Liver (tissue), 9 donors: ENCODE data around the gene SDF2L1. TPM values are rescaled to one million over a fixed set of nuclear protein-coding genes. Genes with fewer than 3 reads are reported as not detected.

Source experiments
- DNase-seq: peaks from one replicate; pipeline ENCODE4 v3.0.0-alpha.2; 2017; ENCODE audit warnings: low spot score
- H3K27ac ChIP-seq, 2 donors: one replicate each; pipeline ENCODE4 v1.7.0; 2013; ENCODE audit warnings: inconsistent platforms in 2 of 2, low read length in 2 of 2, control low read depth in 1 of 2, low read depth in 1 of 2, mild to moderate bottlenecking in 1 of 2
- H3K27me3 ChIP-seq, 4 donors: one replicate each; pipeline versions ENCODE4 v1.6.1 to v1.7.0; 2013; ENCODE audit warnings: low read length in 3 of 4, inconsistent platforms in 1 of 4, mild to moderate bottlenecking in 1 of 4, moderate library complexity in 1 of 4; ENCODE audit not compliant: control insufficient read depth in 4 of 4, insufficient read depth in 4 of 4
- H3K36me3 ChIP-seq, 4 donors: one replicate each; pipeline versions ENCODE4 v1.6.1 to v1.7.0; 2013; ENCODE audit warnings: low read length in 3 of 4, mild to moderate bottlenecking in 3 of 4, low read depth in 1 of 4, moderate library complexity in 1 of 4; ENCODE audit not compliant: control insufficient read depth in 4 of 4, insufficient read depth in 3 of 4
- H3K4me1 ChIP-seq, 4 donors: one replicate each; pipeline versions ENCODE4 v1.6.1 to v1.7.0; 2013; ENCODE audit warnings: low read length in 3 of 4, mild to moderate bottlenecking in 3 of 4, moderate library complexity in 1 of 4; ENCODE audit not compliant: control insufficient read depth in 4 of 4, insufficient read depth in 4 of 4
- H3K4me3 ChIP-seq, 3 donors: one replicate each; pipeline versions ENCODE4 v1.6.1 to v1.7.0; 2013; ENCODE audit warnings: low read length in 3 of 3, control low read depth in 1 of 3, low read depth in 1 of 3, mild to moderate bottlenecking in 1 of 3
- H3K9ac ChIP-seq, 2 donors: one replicate each; pipeline ENCODE4 v1.7.0; 2013; ENCODE audit warnings: low read length in 2 of 2, mild to moderate bottlenecking in 2 of 2, moderate library complexity in 2 of 2, control low read depth in 1 of 2, low read depth in 1 of 2
- H3K9me3 ChIP-seq, 4 donors: one replicate each; pipeline versions ENCODE4 v1.6.1 to v1.7.0; 2013; ENCODE audit warnings: low read length in 3 of 4; ENCODE audit not compliant: control insufficient read depth in 4 of 4
- EGR1 ChIP-seq, 2 donors: IDR thresholded peaks; 2 replicates each; pipeline ENCODE4 v1.6.1; 2016 to 2018; ENCODE audit warnings: antibody characterized with exemption in 2 of 2, low read depth in 2 of 2
- FOXA1 ChIP-seq: IDR thresholded peaks from 2 replicates; pipeline ENCODE4 v1.6.1; 2016; ENCODE audit warnings: antibody characterized with exemption
- FOXA2 ChIP-seq: IDR thresholded peaks from 2 replicates; pipeline ENCODE4 v1.6.1; 2016; ENCODE audit warnings: antibody characterized with exemption
- GABPA ChIP-seq, 2 donors: IDR thresholded peaks in 1 of 2; conservative IDR thresholded peaks in 1 of 2; 2 replicates each; pipeline ENCODE4 v1.6.1; 2016; ENCODE audit warnings: antibody characterized with exemption in 2 of 2, mild to moderate bottlenecking in 1 of 2, moderate library complexity in 1 of 2
- HNF4A ChIP-seq, 2 donors: conservative IDR thresholded peaks; 2 replicates each; pipeline ENCODE4 v1.6.1; 2016; ENCODE audit warnings: antibody characterized with exemption in 2 of 2, mild to moderate bottlenecking in 2 of 2
- HNF4G ChIP-seq: IDR thresholded peaks from 2 replicates; pipeline ENCODE4 v1.6.1; 2016; ENCODE audit warnings: antibody characterized with exemption
- JUND ChIP-seq, 2 donors: IDR thresholded peaks; 2 replicates each; pipeline ENCODE4 v1.6.1; 2016; ENCODE audit warnings: antibody characterized with exemption in 2 of 2
- NR2F2 ChIP-seq: IDR thresholded peaks from 2 replicates; pipeline ENCODE4 v1.6.1; 2016; ENCODE audit warnings: antibody characterized with exemption
- RAD21 ChIP-seq, 2 donors: IDR thresholded peaks; 2 replicates each; pipeline ENCODE4 v1.6.1; 2016; ENCODE audit warnings: antibody characterized with exemption in 2 of 2, mild to moderate bottlenecking in 2 of 2
- RXRA ChIP-seq, 2 donors: IDR thresholded peaks; 2 replicates each; pipeline ENCODE4 v1.6.1; 2017 to 2018; ENCODE audit warnings: antibody characterized with exemption in 2 of 2, mild to moderate bottlenecking in 1 of 2
- TAF1 ChIP-seq: conservative IDR thresholded peaks from 2 replicates; pipeline ENCODE4 v1.6.1; 2016; ENCODE audit warnings: antibody characterized with exemption, mild to moderate bottlenecking
- YY1 ChIP-seq: IDR thresholded peaks from 2 replicates; pipeline ENCODE4 v1.6.1; 2016; ENCODE audit warnings: antibody characterized with exemption, mild to moderate bottlenecking
- WGBS: extraction: QIAGEN DNeasy Blood & Tissue Kit; methylation state at CpG from one replicate; pipeline ENCODE4 v1.1.7; 2013; 5-methylcytosine and 5-hydroxymethylcytosine counted together
- polyA plus RNA-seq, 2 donors: library from polyadenylated mRNA; stranded (reverse) in 1 of 2; unstranded in 1 of 2; fragments of 200-250 nt in 1 of 2; fragments of >200 nt in 1 of 2; fragmentation: Nextera tagmentation in 1 of 2; extraction: Ambion mirVana in 1 of 2; gene quantifications; one replicate each; pipeline versions ENCODE4 v1.2.1 to v1.2.3, GENCODE V29; 2013 to 2015
- total RNA-seq, 2 donors: library from RNA; depleted of rRNA; stranded (reverse); fragments of >200 nt; gene quantifications; one replicate each; pipeline ENCODE4 v1.2.3, GENCODE V29; 2014
- TF ChIP-seq, protein P1 (sequence below): IDR thresholded peaks from 2 replicates; pipeline ENCODE4 v1.6.1; 2016; ENCODE audit warnings: antibody characterized with exemption
- TF ChIP-seq, protein P2 (sequence below): fragments of 150-350 bp; IDR thresholded peaks from 2 replicates; pipeline ENCODE4 v1.5.1; 2017; ENCODE audit warnings: improper control_type of control experiment, low read depth, low read length; ENCODE audit not compliant: missing input control
- TF ChIP-seq, protein P3 (sequence below): IDR thresholded peaks from 2 replicates; pipeline ENCODE4 v1.6.1; 2016; ENCODE audit warnings: antibody characterized with exemption, mild to moderate bottlenecking
- donor health status: healthy.
- donor health status: healthy.
- donor health status: healthy.
- donor health status: healthy.
- donor health status: healthy.

The SDF2L1 gene
- total and polyA plus RNA-seq, 4 donors = 36.3 to 173 (median 82.9) TPM

- TF ChIP-seq EGR1 (IDR thresholded peaks at IDR 0.05; ENCODE audit: low read depth in 2 of 2) = no peak
Observed at GRCh38 chr22:21639359-21639758, 2.7 kb upstream of the SDF2L1 start (continued).

- Histone ChIP-seq H3K9me3 (no peaks in the 10 kb centered on the region), H3K4me3 (no peak overlapping the region), H3K4me1 (peaks cover 8 to 22% (median 14%) of the 10 kb centered on the region in 4 donors), H3K36me3 (peaks cover 0 to 5% (median under 1%) of the 10 kb centered on the region in 4 donors), H3K27me3 (no peaks in the 10 kb centered on the region), H3K27ac (no peak overlapping the region), H3K9ac (no peak overlapping the region)
- no peak for DNase-seq
- WGBS = 89% methylated on average over 5 of the region's 5 CpGs
- TF ChIP-seq RXRA (IDR thresholded peaks at IDR 0.05) = no peak
- no peak for TF ChIP-seq NR2F2
- no peak for TF ChIP-seq FOXA1
Observed at GRCh38 chr22:21640810-21641209, 1.3 kb upstream of the SDF2L1 start.

DNA sequence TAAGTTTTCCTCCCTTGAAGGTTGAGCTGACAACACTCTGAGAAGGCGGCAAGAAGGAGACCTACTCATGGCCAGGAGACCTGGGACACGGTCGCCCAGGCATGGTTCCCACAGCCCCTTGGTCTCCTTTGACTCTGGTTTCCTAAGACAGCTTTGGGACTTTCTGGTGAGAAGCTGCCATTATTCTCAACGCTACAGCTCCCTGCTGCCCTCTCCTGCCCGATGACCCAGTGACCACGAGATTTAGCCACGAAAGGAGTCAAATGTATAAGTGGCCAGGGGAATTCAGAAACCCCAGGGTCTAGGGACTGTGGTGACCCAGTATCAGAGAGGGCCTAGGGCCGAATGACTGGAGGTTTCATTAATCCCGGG is 699 bp upstream of the SDF2L1 start:
- peaks cover 0 to 8% (median under 1%) of the 10 kb centered on the region in 4 donors for H3K36me3 ChIP-seq
- peak; percentile 54 for DNase-seq
- no peaks in the 10 kb centered on the region for H3K9me3 ChIP-seq
- H3K9ac ChIP-seq = peak overlapping the region in 1 of 2 donors; percentile 45
- TF ChIP-seq HNF4G = no peak
- no peak for TF ChIP-seq NR2F2
- TF ChIP-seq, protein P1, sequence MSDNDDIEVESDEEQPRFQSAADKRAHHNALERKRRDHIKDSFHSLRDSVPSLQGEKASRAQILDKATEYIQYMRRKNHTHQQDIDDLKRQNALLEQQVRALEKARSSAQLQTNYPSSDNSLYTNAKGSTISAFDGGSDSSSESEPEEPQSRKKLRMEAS = no peak
- TF ChIP-seq YY1 = peak; percentile 63
- peak; percentile 67 for TF ChIP-seq RAD21 (IDR thresholded peaks at IDR 0.05)
- no peak for TF ChIP-seq GABPA (IDR thresholded peaks at IDR 0.05 in 1 of 2, conservative IDR thresholded peaks at IDR 0.05 in 1 of 2)
- TF ChIP-seq FOXA1 = no peak
- no peak for TF ChIP-seq EGR1 (IDR thresholded peaks at IDR 0.05; ENCODE audit: low read depth in 2 of 2)
- TF ChIP-seq JUND (IDR thresholded peaks at IDR 0.05) = no peak
- peak in 1 of 2 donors; percentile 21 for TF ChIP-seq HNF4A (conservative IDR thresholded peaks at IDR 0.05)
- TF ChIP-seq, protein P2, sequence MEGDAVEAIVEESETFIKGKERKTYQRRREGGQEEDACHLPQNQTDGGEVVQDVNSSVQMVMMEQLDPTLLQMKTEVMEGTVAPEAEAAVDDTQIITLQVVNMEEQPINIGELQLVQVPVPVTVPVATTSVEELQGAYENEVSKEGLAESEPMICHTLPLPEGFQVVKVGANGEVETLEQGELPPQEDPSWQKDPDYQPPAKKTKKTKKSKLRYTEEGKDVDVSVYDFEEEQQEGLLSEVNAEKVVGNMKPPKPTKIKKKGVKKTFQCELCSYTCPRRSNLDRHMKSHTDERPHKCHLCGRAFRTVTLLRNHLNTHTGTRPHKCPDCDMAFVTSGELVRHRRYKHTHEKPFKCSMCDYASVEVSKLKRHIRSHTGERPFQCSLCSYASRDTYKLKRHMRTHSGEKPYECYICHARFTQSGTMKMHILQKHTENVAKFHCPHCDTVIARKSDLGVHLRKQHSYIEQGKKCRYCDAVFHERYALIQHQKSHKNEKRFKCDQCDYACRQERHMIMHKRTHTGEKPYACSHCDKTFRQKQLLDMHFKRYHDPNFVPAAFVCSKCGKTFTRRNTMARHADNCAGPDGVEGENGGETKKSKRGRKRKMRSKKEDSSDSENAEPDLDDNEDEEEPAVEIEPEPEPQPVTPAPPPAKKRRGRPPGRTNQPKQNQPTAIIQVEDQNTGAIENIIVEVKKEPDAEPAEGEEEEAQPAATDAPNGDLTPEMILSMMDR = peak; percentile 29
- no peak for TF ChIP-seq FOXA2
- no peak for TF ChIP-seq TAF1
- TF ChIP-seq, protein P3, sequence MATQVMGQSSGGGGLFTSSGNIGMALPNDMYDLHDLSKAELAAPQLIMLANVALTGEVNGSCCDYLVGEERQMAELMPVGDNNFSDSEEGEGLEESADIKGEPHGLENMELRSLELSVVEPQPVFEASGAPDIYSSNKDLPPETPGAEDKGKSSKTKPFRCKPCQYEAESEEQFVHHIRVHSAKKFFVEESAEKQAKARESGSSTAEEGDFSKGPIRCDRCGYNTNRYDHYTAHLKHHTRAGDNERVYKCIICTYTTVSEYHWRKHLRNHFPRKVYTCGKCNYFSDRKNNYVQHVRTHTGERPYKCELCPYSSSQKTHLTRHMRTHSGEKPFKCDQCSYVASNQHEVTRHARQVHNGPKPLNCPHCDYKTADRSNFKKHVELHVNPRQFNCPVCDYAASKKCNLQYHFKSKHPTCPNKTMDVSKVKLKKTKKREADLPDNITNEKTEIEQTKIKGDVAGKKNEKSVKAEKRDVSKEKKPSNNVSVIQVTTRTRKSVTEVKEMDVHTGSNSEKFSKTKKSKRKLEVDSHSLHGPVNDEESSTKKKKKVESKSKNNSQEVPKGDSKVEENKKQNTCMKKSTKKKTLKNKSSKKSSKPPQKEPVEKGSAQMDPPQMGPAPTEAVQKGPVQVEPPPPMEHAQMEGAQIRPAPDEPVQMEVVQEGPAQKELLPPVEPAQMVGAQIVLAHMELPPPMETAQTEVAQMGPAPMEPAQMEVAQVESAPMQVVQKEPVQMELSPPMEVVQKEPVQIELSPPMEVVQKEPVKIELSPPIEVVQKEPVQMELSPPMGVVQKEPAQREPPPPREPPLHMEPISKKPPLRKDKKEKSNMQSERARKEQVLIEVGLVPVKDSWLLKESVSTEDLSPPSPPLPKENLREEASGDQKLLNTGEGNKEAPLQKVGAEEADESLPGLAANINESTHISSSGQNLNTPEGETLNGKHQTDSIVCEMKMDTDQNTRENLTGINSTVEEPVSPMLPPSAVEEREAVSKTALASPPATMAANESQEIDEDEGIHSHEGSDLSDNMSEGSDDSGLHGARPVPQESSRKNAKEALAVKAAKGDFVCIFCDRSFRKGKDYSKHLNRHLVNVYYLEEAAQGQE = no peak
- H3K4me1 ChIP-seq = peaks cover 8 to 22% (median 14%) of the 10 kb centered on the region in 4 donors
- 8% methylated on average over 9 of the region's 9 CpGs for WGBS
- H3K27me3 ChIP-seq = no peaks in the 10 kb centered on the region
- H3K27ac ChIP-seq = peak overlapping the region; percentile 6 to 32
- H3K4me3 ChIP-seq = peak overlapping the region; percentile 61 to 81 (median 67)
